ENCODE measurements around the gene CUX1. TPM values are rescaled to one million over a fixed set of nuclear protein-coding genes. Genes with fewer than 3 reads are reported as not detected.

The CUX1 gene
- total RNA-seq, 1 experiment from 2014 or later: 36.5 TPM

GRCh38 chr7:101936223-101936610 lies 118.8 kb downstream of the CUX1 start:
- DNase-seq (ENCODE audit: low spot score): no peak

- no peak for DNase-seq (ENCODE audit: low spot score)
These were observed 119.3 kb downstream of the CUX1 start for GRCh38 chr7:101936611-101937231.

GRCh38 chr7:101937717-101938514 lies 120.5 kb downstream of the CUX1 start:
- DNase-seq (ENCODE audit: low spot score): no peak

GRCh38 chr7:101939136-101939695 lies 121.8 kb downstream of the CUX1 start:
- no peak for DNase-seq (ENCODE audit: low spot score)

DNA sequence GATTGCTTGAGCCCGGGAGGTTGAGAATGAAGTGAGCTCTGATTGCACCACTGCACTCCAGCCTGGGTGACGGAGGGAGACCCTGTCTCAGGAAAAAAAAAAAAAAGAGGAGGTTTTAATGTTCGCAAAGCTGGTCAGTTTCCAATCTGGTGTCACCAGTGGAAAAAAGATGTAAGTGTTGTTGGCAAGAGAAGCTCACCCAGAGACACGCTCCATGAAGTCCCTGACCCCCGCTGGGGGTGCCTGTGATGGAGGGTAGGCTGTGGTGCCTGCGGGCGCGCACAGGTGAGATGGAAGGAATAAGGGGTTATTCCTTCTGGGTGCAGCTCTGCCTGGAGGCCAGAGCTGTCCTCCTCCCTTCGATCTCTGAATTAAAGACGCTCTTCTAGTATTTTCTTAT lies 122.7 kb downstream of the CUX1 start:
- DNase-seq (ENCODE audit: low spot score): no peak

- no peak for DNase-seq (ENCODE audit: low spot score)
These were observed 123.4 kb downstream of the CUX1 start for GRCh38 chr7:101940830-101941229.

- peak; percentile 92 for DNase-seq (ENCODE audit: low spot score)
These were observed 124.3 kb downstream of the CUX1 start for GRCh38 chr7:101941481-101942383.

- DNase-seq (ENCODE audit: low spot score): peak; percentile 41
These were observed 125.3 kb downstream of the CUX1 start for GRCh38 chr7:101942603-101943210.

GRCh38 chr7:101943306-101943705 lies 125.9 kb downstream of the CUX1 start:
- DNase-seq (ENCODE audit: low spot score): no peak

- no peak for DNase-seq (ENCODE audit: low spot score)
These were observed 126.6 kb downstream of the CUX1 start for GRCh38 chr7:101943889-101944600.

GRCh38 chr7:101944611-101945010 lies 127.2 kb downstream of the CUX1 start:
- no peak for DNase-seq (ENCODE audit: low spot score)

GRCh38 chr7:101945034-101945758 lies 127.8 kb downstream of the CUX1 start:
- no peak for DNase-seq (ENCODE audit: low spot score)

GRCh38 chr7:101947899-101948298 lies 130.5 kb downstream of the CUX1 start:
- DNase-seq (ENCODE audit: low spot score): peak; percentile 70

- DNase-seq (ENCODE audit: low spot score): no peak
These were observed 131.2 kb downstream of the CUX1 start for GRCh38 chr7:101948650-101949049.

- peak; percentile 33 for DNase-seq (ENCODE audit: low spot score)
These were observed 133.2 kb downstream of the CUX1 start for GRCh38 chr7:101950450-101951119.

DNA sequence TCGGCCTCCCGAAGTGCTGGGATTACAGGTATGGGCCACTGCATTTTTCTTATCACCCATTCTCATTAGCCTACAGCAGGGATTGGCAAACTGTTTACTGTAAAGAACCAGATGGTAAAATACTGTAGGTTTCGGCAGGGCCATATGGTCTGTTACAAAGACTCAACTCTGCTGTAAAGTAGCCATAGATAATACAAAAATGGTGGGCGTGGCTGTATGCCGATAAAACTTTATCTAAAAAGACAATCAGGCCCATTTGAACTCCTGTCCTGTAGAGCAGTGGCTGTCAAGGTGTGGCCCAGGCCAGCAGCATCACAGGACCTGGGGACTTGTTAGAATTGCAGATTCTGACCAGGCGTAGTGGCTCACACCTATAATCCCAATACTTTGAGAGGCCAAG lies 134.3 kb downstream of the CUX1 start:
- no peak for DNase-seq (ENCODE audit: low spot score)

- peak; percentile 79 for DNase-seq (ENCODE audit: low spot score)
These were observed 135.2 kb downstream of the CUX1 start for GRCh38 chr7:101952355-101953247.

DNA sequence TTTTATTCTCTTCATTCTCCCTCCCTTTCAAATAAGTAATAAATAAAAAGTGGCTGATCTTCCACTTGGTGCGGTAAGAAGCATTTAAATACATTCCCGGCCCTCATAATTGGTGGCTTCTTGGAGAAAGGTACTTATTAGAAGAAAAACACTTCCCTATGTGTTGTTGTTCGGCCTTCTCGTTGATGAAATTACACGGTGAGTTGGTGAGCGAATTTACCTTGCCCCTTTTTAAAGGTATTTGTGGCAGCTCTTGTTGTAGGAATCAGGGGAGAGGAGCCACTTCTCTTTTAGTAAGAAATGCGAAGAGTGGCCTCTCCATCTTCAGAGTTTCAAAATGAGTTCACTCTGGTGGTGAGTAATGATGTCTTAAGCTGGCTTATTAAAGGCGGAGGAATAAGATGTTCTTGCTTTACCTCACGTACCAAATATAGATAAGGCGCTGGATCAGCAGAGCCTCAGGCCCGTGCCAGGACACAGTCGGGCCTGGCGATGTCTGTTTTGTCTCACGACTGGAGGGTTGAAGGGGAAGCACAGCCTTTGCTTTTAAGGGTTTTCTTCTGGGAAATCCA lies 135.9 kb downstream of the CUX1 start:
- peak; percentile 66 for DNase-seq (ENCODE audit: low spot score)

Measured in A172 (cell line).